B cell (primary cell): ENCODE measurements around the gene OR6A2. TPM values are rescaled to one million over a fixed set of nuclear protein-coding genes. Genes with fewer than 3 reads are reported as not detected.

Experiments
- ATAC-seq: fragments of 200-7000 bp; cut with Tn5 transposase; one replicate; pipeline ENCODE4 v1.10.0; 2021; ENCODE audit warnings: low read depth, mild to moderate bottlenecking, moderate number of reproducible peaks, moderate library complexity
- CTCF ChIA-PET: fragments of 350-600 bp; sonication (Branson Sonifier 250); formaldehyde crosslinking; loops from one replicate; lab custom pipeline; 2021; ENCODE audit warnings: antibody characterized with exemption, inconsistent platforms; lab: Charles Lee
- POLR2A ChIA-PET: fragments of 350-600 bp; sonication (Branson Sonifier 250); formaldehyde crosslinking; loops from one replicate; lab custom pipeline; 2021; ENCODE audit warnings: antibody characterized with exemption; lab: Charles Lee
- DNase-seq: peaks from one replicate; pipeline ENCODE4 v3.0.0; 2013
- H2AFZ ChIP-seq: 2 replicates; pipeline ENCODE4 v1.6.1; 2012; ENCODE audit warnings: mild to moderate bottlenecking, low read depth, low read length; ENCODE audit not compliant: insufficient read depth, poor library complexity, severe bottlenecking
- H3K27ac ChIP-seq, 2 donors: 1 replicate in 1 of 2; 2 replicates in 1 of 2; pipeline ENCODE4 v1.5.1; 2012 to 2013; ENCODE audit warnings: low read length in 2 of 2, mild to moderate bottlenecking in 2 of 2, moderate library complexity in 1 of 2
- H3K27me3 ChIP-seq, 4 experiments: fragments of 200-600 bp in 1 of 4; sonication (generic) in 1 of 4; replicated peaks in 1 of 4; 1 replicate in 2 of 4; 2 replicates in 2 of 4; pipeline versions ENCODE4 v1.6.1 to v1.7.0; 2013 to 2016; ENCODE audit warnings: low read length in 3 of 4, mild to moderate bottlenecking in 2 of 4, mixed read lengths in 1 of 4, moderate library complexity in 1 of 4; ENCODE audit not compliant: insufficient read depth in 4 of 4, control insufficient read depth in 3 of 4; ENCODE audit errors: control extremely low read depth in 1 of 4
- H3K36me3 ChIP-seq, 2 experiments: replicated peaks in 1 of 2; 1 replicate in 1 of 2; 2 replicates in 1 of 2; pipeline versions ENCODE4 v1.6.1 to v1.7.1; 2013; ENCODE audit warnings: low read length in 1 of 2; ENCODE audit not compliant: insufficient read depth in 2 of 2, control insufficient read depth in 1 of 2; ENCODE audit errors: control extremely low read depth in 1 of 2, extremely low read depth in 1 of 2
- H3K4me1 ChIP-seq, 2 donors: fragments of 200-600 bp in 1 of 2; sonication (generic) in 1 of 2; 1 replicate in 1 of 2; 2 replicates in 1 of 2; pipeline versions ENCODE4 v1.5.1 to v1.6.1; 2013 to 2017; ENCODE audit warnings: low read length in 2 of 2; ENCODE audit not compliant: control insufficient read depth in 2 of 2, insufficient read depth in 2 of 2
- H3K4me2 ChIP-seq: replicated peaks from 2 replicates; pipeline ENCODE3; 2012; ENCODE audit warnings: mild to moderate bottlenecking, low read depth, low read length; ENCODE audit not compliant: poor library complexity, severe bottlenecking
- H3K4me3 ChIP-seq, 5 experiments: fragments of 200-600 bp in 1 of 5; sonication (generic) in 1 of 5; 1 replicate in 3 of 5; 2 replicates in 2 of 5; pipeline versions ENCODE4 v1.5.1 to v1.7.0; 2011 to 2016; ENCODE audit warnings: low read length in 4 of 5, mild to moderate bottlenecking in 4 of 5, low read depth in 2 of 5, control low read depth in 1 of 5, moderate library complexity in 1 of 5; ENCODE audit not compliant: insufficient read depth in 1 of 5; ENCODE audit errors: control extremely low read depth in 1 of 5, extremely low read depth in 1 of 5
- H3K79me2 ChIP-seq: fragments of 200-600 bp; sonication (generic); one replicate; pipeline ENCODE4 v1.6.0; 2016; ENCODE audit warnings: low read length; ENCODE audit not compliant: control insufficient read depth, insufficient read depth
- H3K9ac ChIP-seq: fragments of 200-600 bp; sonication (generic); 2 replicates; pipeline ENCODE4 v1.6.1; 2017; ENCODE audit warnings: mild to moderate bottlenecking, low read length, moderate library complexity
- H3K9me3 ChIP-seq, 3 donors: one replicate each; pipeline versions ENCODE4 v1.6.1 to v1.7.1; 2013; ENCODE audit warnings: low read length in 2 of 3; ENCODE audit not compliant: control insufficient read depth in 2 of 3, insufficient read depth in 1 of 3; ENCODE audit errors: control extremely low read depth in 1 of 3
- H4K20me1 ChIP-seq: 2 replicates; pipeline ENCODE4 v1.6.0; 2012; ENCODE audit warnings: mild to moderate bottlenecking, low read length; ENCODE audit not compliant: insufficient read depth, control insufficient read depth, poor library complexity, severe bottlenecking
- H3K27ac Mint-ChIP-seq: one replicate; pipeline ENCODE4 v1.8.0; 2021; ENCODE audit warnings: mixed read lengths
- H3K27me3 Mint-ChIP-seq: one replicate; pipeline ENCODE4 v1.8.0; 2021; ENCODE audit warnings: mixed read lengths
- H3K4me1 Mint-ChIP-seq: one replicate; pipeline ENCODE4 v1.8.0; 2021; ENCODE audit warnings: mixed read lengths
- H3K4me3 Mint-ChIP-seq: one replicate; pipeline ENCODE4 v1.8.0; 2021; ENCODE audit warnings: mixed read lengths
- H3K9me3 Mint-ChIP-seq: one replicate; pipeline ENCODE4 v1.8.0; 2022; ENCODE audit warnings: mixed read lengths; ENCODE audit not compliant: insufficient read depth
- CTCF ChIP-seq: fragments of 200-600 bp; IDR thresholded peaks from one replicate; pipeline ENCODE4 v1.8.0; 2022; ENCODE audit warnings: antibody characterized with exemption, mild to moderate bottlenecking
- EZH2 ChIP-seq: IDR thresholded peaks from 2 replicates; pipeline ENCODE4 v1.6.1; 2012; ENCODE audit warnings: borderline replicate concordance, low read depth, mild to moderate bottlenecking, moderate library complexity, low read length; ENCODE audit not compliant: insufficient read depth, poor library complexity, severe bottlenecking
- WGBS: methylation state at CpG from one replicate; pipeline ENCODE4 v1.1.5; 2013; ENCODE audit warnings: missing lambda C conversion rate; ENCODE audit not compliant: insufficient coverage; 5-methylcytosine and 5-hydroxymethylcytosine counted together
- intact Hi-C: fragments of 100-400 bp; cut with micrococcal nuclease; formaldehyde crosslinking; loops from one replicate; pipeline ENCODE4 v1.10.0; 2022
- polyA minus RNA-seq: library from RNA; depleted of rRNA, polyadenylated mRNA; stranded (reverse); fragments of >200 nt; gene quantifications from 2 replicates; pipeline ENCODE4 v1.2.3, GENCODE V29; 2012
- polyA plus RNA-seq: library from polyadenylated mRNA; depleted of rRNA; stranded (reverse); fragments of >200 nt; gene quantifications from 2 replicates; pipeline ENCODE4 v1.2.3, GENCODE V29; 2012
- total RNA-seq, 2 donors: library from RNA; stranded (reverse); fragments of 120-200 nt in 1 of 2; gene quantifications; 1 replicate in 1 of 2; 2 replicates in 1 of 2; pipeline versions ENCODE4 v1.2.3 to v1.2.4, GENCODE V29; 2013 to 2022

OR6A2 gene
- total RNA-seq (0.10 and 0.12 TPM in 2 replicates), polyA plus RNA-seq (not detected in 2 replicates), polyA minus RNA-seq (0.07 and 0.17 TPM in 2 replicates)
- total RNA-seq (2013): not detected

GRCh38 chr11:6799402-6799801 is at the start of gene OR6A2:
Gene OR6A2 (minus strand): TSS chr11:6799689. CDS start chr11:6795708, 3,981 bp downstream.
- intact Hi-C loops: no loop called here
- Histone ChIP-seq H3K4me3 (no peak within 1 kb of the TSS), H2AFZ (no peak within 1 kb of the TSS), H3K4me2 (no peak within 1 kb of the TSS), H3K9ac (no peak within 1 kb of the TSS), H3K27me3 (peaks cover 0 to 6% (median 0%) of the 10 kb centered on the region in 4 experiments), H3K4me1 (no peaks in the 10 kb centered on the region), H4K20me1 (no peaks in the 10 kb centered on the region), H3K79me2 (no peaks in the 10 kb centered on the region), H3K27ac (no peak within 1 kb of the TSS), H3K36me3 (no peaks in the 10 kb centered on the region), H3K9me3 (peaks cover 0 to 11% (median 1%) of the 10 kb centered on the region in 3 donors)
- POLR2A ChIA-PET: no interaction called here
- Mint-ChIP-seq H3K9me3 (peaks cover 6% of the 10 kb centered on the region), H3K4me3 (no peak within 1 kb of the TSS), H3K27me3 (peaks cover 4% of the 10 kb centered on the region), H3K4me1 (no peaks in the 10 kb centered on the region), H3K27ac (no peak within 1 kb of the TSS)
- DNase-seq (no peak), ATAC-seq (no peak)
- no peak for TF ChIP-seq CTCF
- no peak for TF ChIP-seq EZH2
- WGBS: no CpG with 5 or more reads among the region's 1 CpG
- CTCF ChIA-PET: interaction anchor here (0.7 to 0.9 kb wide), 2 partner anchors 12 to 27 kb away, joined by 3 to 4 read pairs; no protein-coding TSS in a partner anchor

- H3K4me3 Mint-ChIP-seq: no peak within 1 kb of the TSS
- H3K4me2 ChIP-seq: no peak within 1 kb of the TSS
- H3K9ac ChIP-seq: no peak within 1 kb of the TSS
- H3K27ac Mint-ChIP-seq: no peak within 1 kb of the TSS
- POLR2A ChIA-PET: no interaction called here
- H3K27me3 ChIP-seq: peaks cover 0 to 3% (median 0%) of the 10 kb centered on the region in 4 experiments
- intact Hi-C loops: no loop called here
- no peaks in the 10 kb centered on the region for H4K20me1 ChIP-seq
- CTCF ChIA-PET: no interaction called here
- no peak within 1 kb of the TSS for H2AFZ ChIP-seq
- no peaks in the 10 kb centered on the region for H3K9me3 ChIP-seq
- no peaks in the 10 kb centered on the region for H3K9me3 Mint-ChIP-seq
- DNase-seq: no peak
- ATAC-seq: no peak
- H3K27ac ChIP-seq: no peak within 1 kb of the TSS
- H3K4me1 Mint-ChIP-seq: no peaks in the 10 kb centered on the region
- no peaks in the 10 kb centered on the region for H3K36me3 ChIP-seq
- H3K79me2 ChIP-seq: no peaks in the 10 kb centered on the region
- H3K4me3 ChIP-seq: no peak within 1 kb of the TSS
- TF ChIP-seq EZH2 (no peak), CTCF (no peak)
- no peaks in the 10 kb centered on the region for H3K4me1 ChIP-seq
- 80% methylated on average over 1 of the region's 3 CpGs for WGBS
- H3K27me3 Mint-ChIP-seq: peaks cover 8% of the 10 kb centered on the region
Observed at GRCh38 chr11:6845383-6845782, 45.9 kb upstream of the OR6A2 start, which contains the start of gene OR10A5. Gene OR10A5 (plus strand): TSS chr11:6845683. CDS start chr11:6845683, 0 bp downstream.
